Spleen (tissue), 11 donors: ENCODE results near the gene UBALD2. TPM values are rescaled to one million over a fixed set of nuclear protein-coding genes. Genes with fewer than 3 reads are reported as not detected.
A peak's percentile ranks its signal among the peaks of the same experiment; 100 is the strongest.
"Not testable (repeated sequence)": the region's sequence is repeated elsewhere in the genome, so short reads cannot be mapped to it uniquely, and the experiment has no call there.

Experiments
- DNase-seq: peaks from one replicate; pipeline ENCODE4 v3.0.0-alpha.2; 2020
- H3K27ac ChIP-seq, 8 donors: fragments of 200-600 bp; sonication (generic) in 7 of 8; 1 replicate in 4 of 8; 2 replicates in 4 of 8; pipeline versions ENCODE4 v1.5.0 to v1.8.0; 2016 to 2021; ENCODE audit warnings: inconsistent platforms in 4 of 8, mild to moderate bottlenecking in 4 of 8, moderate library complexity in 1 of 8
- H3K27me3 ChIP-seq, 7 donors: fragments of 200-600 bp; sonication (generic) in 6 of 7; replicated peaks in 1 of 7; 1 replicate in 4 of 7; 2 replicates in 3 of 7; pipeline versions ENCODE4 v1.5.0 to v1.8.0; 2016 to 2021; ENCODE audit warnings: inconsistent platforms in 3 of 7, mild to moderate bottlenecking in 1 of 7
- H3K36me3 ChIP-seq, 6 donors: fragments of 200-600 bp; sonication (generic) in 5 of 6; 1 replicate in 4 of 6; 2 replicates in 2 of 6; pipeline versions ENCODE4 v1.5.0 to v1.8.0; 2016 to 2021; ENCODE audit warnings: inconsistent platforms in 2 of 6
- H3K4me1 ChIP-seq, 6 donors: fragments of 200-600 bp; sonication (generic) in 5 of 6; 1 replicate in 3 of 6; 2 replicates in 3 of 6; pipeline versions ENCODE4 v1.5.0 to v1.8.0; 2016 to 2021; ENCODE audit warnings: inconsistent platforms in 3 of 6
- H3K4me3 ChIP-seq, 8 donors: fragments of 200-600 bp; sonication (generic) in 7 of 8; 1 replicate in 4 of 8; 2 replicates in 4 of 8; pipeline versions ENCODE4 v1.5.0 to v1.8.0; 2016 to 2021; ENCODE audit warnings: inconsistent platforms in 4 of 8, mild to moderate bottlenecking in 4 of 8, moderate library complexity in 2 of 8
- H3K9me3 ChIP-seq, 8 donors: fragments of 200-600 bp; sonication (generic) in 7 of 8; 1 replicate in 4 of 8; 2 replicates in 4 of 8; pipeline versions ENCODE4 v1.5.0 to v1.8.0; 2016 to 2021; ENCODE audit warnings: inconsistent platforms in 4 of 8
- POLR2A ChIP-seq, 3 donors: fragments of 450-650 bp; IDR thresholded peaks; one replicate each; pipeline ENCODE4 v1.5.1; 2017; ENCODE audit warnings: antibody characterized with exemption in 3 of 3, mild to moderate bottlenecking in 1 of 3
- POLR2AphosphoS5 ChIP-seq, 3 donors: sonication (generic); formaldehyde crosslinking; IDR thresholded peaks; one replicate each; pipeline ENCODE4 v1.5.1; 2017; ENCODE audit warnings: antibody characterized with exemption in 3 of 3
- WGBS, 5 donors: extraction: QIAGEN DNeasy Blood & Tissue Kit in 3 of 5; methylation state at CpG; one replicate each; pipeline versions ENCODE4 v1.1.5 to v1.1.7; 2013 to 2018; 5-methylcytosine and 5-hydroxymethylcytosine counted together
- intact Hi-C: fragments of 100-400 bp; cut with DNase I; formaldehyde crosslinking; loops from one replicate; pipeline ENCODE4 v1.15.0; 2023; ENCODE audit warnings: low total_unique reads
- polyA plus RNA-seq, 3 donors: library from polyadenylated mRNA; stranded (reverse); fragments of 200-250 nt; gene quantifications; one replicate each; pipeline ENCODE4 v1.2.1, GENCODE V29; 2013
- total RNA-seq, 7 donors: library from RNA; depleted of rRNA in 3 of 7; stranded (reverse); fragments of >200 nt in 3 of 7; fragmentation: NEBNext Ultra II Directional in 4 of 7; extraction: Animal tissue kit (Norgen Biotek cat#: 25700) in 4 of 7; gene quantifications; one replicate each; pipeline versions ENCODE4 v1.1.0 to v1.2.1, GENCODE V29; 2016 to 2021
- TF ChIP-seq, protein P1 (sequence below), 11 experiments: fragments of 200-600 bp in 7 of 11; fragments of 450-650 bp in 4 of 11; sonication (generic) in 4 of 11; IDR thresholded peaks in 8 of 11; conservative IDR thresholded peaks in 3 of 11; 1 replicate in 7 of 11; 2 replicates in 4 of 11; pipeline versions ENCODE4 v1.4.0 to v1.8.0; 2016 to 2021; ENCODE audit warnings: antibody characterized with exemption in 11 of 11, inconsistent platforms in 4 of 11, mild to moderate bottlenecking in 1 of 11
- donor health status: healthy with polysubstance abuse.
- donor health status: DM: no; HTN: no; CAD: no; lungs with moderate emphysema.
- donor health status: DM: no; HTN: no; CAD: no.
- donor health status: Bipolar disorder and iron deficiency.
- donor health status: healthy.
- donor health status: DM: no; HTN: no; CAD: no.
- donor health status: DM: yes; HTN: yes; CAD: no.

UBALD2 gene
- total and polyA plus RNA-seq, 10 donors = 28.9 to 91.3 (median 49.2) TPM

DNA sequence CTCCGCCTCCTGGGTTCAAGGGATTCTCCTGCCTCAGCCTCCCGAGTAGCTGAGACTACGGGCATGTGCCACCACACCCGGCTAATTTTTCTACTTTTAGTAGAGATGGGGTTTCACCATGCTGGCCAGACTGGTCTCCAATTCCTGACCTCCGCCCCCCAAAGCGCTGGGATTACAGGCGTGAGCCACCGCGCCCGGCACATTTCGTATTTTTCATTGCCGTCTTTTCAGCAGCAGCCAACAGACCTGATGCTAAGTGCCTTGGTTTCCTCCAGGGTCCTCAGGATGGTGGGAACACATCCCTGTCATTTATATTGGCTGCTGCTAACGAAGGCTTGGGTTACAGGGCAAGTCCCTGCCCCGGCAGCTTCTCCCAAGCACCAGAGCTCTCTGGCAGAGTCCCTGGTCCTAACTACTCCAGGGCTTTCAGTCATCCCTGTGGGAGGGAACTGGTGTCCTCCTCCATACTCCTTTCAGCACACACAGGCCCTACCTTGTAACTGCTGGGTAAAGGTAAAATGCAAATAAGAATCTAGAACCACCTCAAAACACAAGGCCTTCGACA is 23.4 kb upstream of the UBALD2 start:
- DNase-seq = no peak
- H3K27ac ChIP-seq = no peak overlapping the region
- WGBS, 5 donors = 89 to 96% (median 94%) methylated on average over 15 of the region's 15 CpGs
- no peaks in the 10 kb centered on the region for H3K9me3 ChIP-seq
- H3K4me3 ChIP-seq = peak overlapping the region in 1 of 8 donors; percentile 83
- peaks cover 11 to 42% (median 27%) of the 10 kb centered on the region in 6 donors for H3K4me1 ChIP-seq
- H3K36me3 ChIP-seq = no peaks in the 10 kb centered on the region
- TF ChIP-seq POLR2A (IDR thresholded peaks at IDR 0.05) (no peak), POLR2AphosphoS5 (IDR thresholded peaks at IDR 0.05) (no peak)
- TF ChIP-seq, protein P1, sequence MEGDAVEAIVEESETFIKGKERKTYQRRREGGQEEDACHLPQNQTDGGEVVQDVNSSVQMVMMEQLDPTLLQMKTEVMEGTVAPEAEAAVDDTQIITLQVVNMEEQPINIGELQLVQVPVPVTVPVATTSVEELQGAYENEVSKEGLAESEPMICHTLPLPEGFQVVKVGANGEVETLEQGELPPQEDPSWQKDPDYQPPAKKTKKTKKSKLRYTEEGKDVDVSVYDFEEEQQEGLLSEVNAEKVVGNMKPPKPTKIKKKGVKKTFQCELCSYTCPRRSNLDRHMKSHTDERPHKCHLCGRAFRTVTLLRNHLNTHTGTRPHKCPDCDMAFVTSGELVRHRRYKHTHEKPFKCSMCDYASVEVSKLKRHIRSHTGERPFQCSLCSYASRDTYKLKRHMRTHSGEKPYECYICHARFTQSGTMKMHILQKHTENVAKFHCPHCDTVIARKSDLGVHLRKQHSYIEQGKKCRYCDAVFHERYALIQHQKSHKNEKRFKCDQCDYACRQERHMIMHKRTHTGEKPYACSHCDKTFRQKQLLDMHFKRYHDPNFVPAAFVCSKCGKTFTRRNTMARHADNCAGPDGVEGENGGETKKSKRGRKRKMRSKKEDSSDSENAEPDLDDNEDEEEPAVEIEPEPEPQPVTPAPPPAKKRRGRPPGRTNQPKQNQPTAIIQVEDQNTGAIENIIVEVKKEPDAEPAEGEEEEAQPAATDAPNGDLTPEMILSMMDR (IDR thresholded peaks at IDR 0.05 in 8 of 11, conservative IDR thresholded peaks at IDR 0.05 in 3 of 11) = no peak
- intact Hi-C loops = no loop called here
- peaks cover 0 to 76% (median 35%) of the 10 kb centered on the region in 7 donors for H3K27me3 ChIP-seq

DNA sequence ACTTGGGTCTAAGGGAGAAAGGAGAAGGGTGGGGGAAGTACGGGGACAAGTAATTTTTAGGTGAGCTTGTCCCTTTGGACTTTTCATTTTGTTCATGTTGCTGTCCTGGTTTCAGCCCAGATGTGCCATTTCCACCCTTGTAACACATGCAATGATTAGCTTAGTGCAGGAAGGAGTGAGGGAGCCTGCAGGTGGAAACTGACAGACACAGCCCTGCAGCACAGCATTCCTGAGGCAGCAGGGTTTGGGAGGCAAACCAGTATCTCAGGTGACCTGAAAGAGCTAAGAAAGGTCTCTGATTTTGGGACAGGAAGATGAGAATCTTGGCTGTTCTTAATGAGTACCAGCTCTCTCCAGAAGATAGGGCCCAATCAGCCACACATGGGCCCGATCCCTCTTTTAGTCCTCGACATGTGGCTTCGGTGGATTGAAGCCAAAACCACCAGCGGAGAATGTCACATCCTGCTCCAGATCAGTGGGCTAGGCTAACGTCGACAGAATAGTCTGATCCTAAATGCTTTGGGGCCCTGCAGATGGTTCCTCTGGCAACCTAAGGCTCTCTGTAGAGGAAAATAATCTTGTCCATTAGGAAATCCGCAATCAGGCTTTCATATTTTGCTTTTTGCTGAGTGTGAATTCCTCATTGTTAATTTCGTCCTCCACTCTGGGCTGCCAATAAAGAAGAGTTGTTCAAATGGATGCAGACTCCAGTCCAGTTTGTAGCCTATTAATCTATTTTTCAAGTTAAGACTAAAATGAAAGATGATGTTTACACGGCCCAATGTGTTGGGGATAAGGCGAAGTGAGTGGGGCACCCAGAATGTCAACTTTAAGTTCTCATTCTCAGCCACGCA is 21.1 kb upstream of the UBALD2 start:
- DNase-seq = no peak

DNA sequence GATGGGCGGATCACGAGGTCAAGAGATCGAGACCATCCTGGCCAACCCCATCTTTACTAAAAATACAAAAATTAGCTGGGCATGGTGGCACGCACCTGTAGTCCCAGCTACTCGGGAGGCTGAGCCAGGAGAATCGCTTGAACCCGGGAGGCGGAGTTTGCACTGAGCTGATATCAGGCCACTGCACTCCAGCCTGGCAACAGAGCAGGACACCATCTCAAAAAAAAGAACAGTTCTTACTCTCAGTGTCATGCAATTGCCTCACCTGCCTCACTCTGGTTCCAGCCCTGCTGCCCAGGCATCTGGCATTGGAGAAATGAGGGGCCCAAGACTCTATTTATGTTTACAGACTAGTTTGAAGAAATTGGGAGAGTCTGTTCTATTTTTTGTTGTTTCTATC is 20.4 kb upstream of the UBALD2 start:
- WGBS, 5 donors = 93 to 97% (median 95%) methylated on average over 8 of the region's 8 CpGs
- DNase-seq, H3K36me3 ChIP-seq, H3K4me3 ChIP-seq, H3K9me3 ChIP-seq, H3K27ac ChIP-seq, intact Hi-C loops: not testable (repeated sequence)
- Histone ChIP-seq H3K27me3 (peaks cover 0 to 55% (median 32%) of the 10 kb centered on the region in 7 donors), H3K4me1 (peaks cover 12 to 41% (median 28%) of the 10 kb centered on the region in 6 donors)

More for the DNA sequence above, 21.1 kb upstream of the UBALD2 start:
- TF ChIP-seq, protein P1 (IDR thresholded peaks at IDR 0.05 in 8 of 11, conservative IDR thresholded peaks at IDR 0.05 in 3 of 11) = no peak
- TF ChIP-seq POLR2AphosphoS5 (IDR thresholded peaks at IDR 0.05) (no peak), POLR2A (IDR thresholded peaks at IDR 0.05) (no peak)
- H3K27ac ChIP-seq = no peak overlapping the region
- H3K4me3 ChIP-seq = no peak overlapping the region
- peaks cover 12 to 47% (median 31%) of the 10 kb centered on the region in 6 donors for H3K4me1 ChIP-seq
- no peaks in the 10 kb centered on the region for H3K36me3 ChIP-seq
- 49 to 68% (median 54%) methylated on average over 12 of the region's 12 CpGs for WGBS, 5 donors
- peaks cover 0 to 62% (median 35%) of the 10 kb centered on the region in 7 donors for H3K27me3 ChIP-seq
- H3K9me3 ChIP-seq = no peaks in the 10 kb centered on the region
- intact Hi-C loops = no loop called here

DNA sequence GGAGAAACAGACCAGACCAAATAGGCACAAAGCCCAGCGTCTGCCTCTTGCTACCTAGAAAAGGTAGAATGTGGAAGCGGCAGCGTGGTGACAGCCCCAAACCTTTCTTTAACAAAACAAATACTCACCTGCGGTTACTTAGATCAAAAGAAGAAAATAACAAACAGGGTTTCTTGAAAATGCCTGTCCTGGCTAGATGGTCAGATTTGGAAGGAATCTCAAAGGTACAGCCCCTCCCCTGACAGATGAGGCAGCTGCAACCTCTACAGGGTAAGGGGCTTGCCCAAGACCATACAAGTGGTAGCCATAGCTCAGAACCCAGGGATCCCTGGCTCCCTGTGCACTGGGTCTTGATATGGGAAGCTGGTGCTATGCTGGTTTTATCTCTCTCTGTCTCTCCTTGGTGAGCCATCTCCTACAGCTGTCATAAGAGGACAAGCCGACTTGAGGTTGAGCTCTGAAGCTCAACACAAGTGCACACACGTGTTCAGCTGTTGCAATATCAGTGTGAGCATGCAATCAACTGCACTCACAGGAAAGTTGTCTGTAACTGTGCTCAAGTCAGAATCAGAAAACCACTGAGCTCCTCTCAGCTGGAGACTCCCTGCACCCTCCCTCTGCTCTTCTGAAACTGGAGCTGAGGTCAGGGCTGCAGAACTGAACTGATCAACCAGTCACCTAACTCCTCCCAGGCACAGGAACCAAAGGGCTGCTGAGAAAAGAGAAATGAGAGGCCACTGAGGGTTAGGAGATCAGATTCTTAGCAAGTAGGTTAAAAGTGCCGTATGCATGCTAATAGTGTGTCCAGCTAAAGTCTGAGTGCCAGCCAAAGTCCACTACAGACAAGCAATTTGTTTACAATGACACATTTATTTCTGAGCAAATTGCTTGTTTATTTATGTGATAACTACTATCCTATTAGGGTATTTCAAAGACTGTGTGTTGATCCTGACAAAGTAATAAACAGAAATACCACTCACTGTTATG is 18.8 kb upstream of the UBALD2 start:
- Histone ChIP-seq H3K36me3 (no peaks in the 10 kb centered on the region), H3K4me3 (no peak overlapping the region), H3K9me3 (no peaks in the 10 kb centered on the region), H3K27me3 (peaks cover 0 to 43% (median 28%) of the 10 kb centered on the region in 7 donors), H3K4me1 (peaks cover 5 to 38% (median 21%) of the 10 kb centered on the region in 6 donors), H3K27ac (peak overlapping the region; percentile 1 to 77 (median 46))
- 55 to 66% (median 61%) methylated on average over 7 of the region's 7 CpGs for whole genome bisulfite sequencing, 5 donors
- intact Hi-C loops = no loop called here
- TF ChIP-seq, protein P1 (IDR thresholded peaks at IDR 0.05 in 8 of 11, conservative IDR thresholded peaks at IDR 0.05 in 3 of 11) = no peak
- TF ChIP-seq POLR2A (IDR thresholded peaks at IDR 0.05) (no peak), POLR2AphosphoS5 (IDR thresholded peaks at IDR 0.05) (peak in 1 of 3 donors; percentile 77)
- no peak for DNase-seq
